PC-9 (cell line): Measurements from ENCODE around the gene LMAN2. TPM values are rescaled to one million over a fixed set of nuclear protein-coding genes. Genes with fewer than 3 reads are reported as not detected.

Experiments used
- BruUV-seq: library from RNA; stranded (reverse); fragments of 400-500 nt; replicated peaks from 2 replicates; lab custom pipeline; 2021; lab: Mats Ljungman, UMichigan
- CTCF ChIA-PET: fragments of 300-600 bp; sonication (Branson Sonifier 250); formaldehyde crosslinking; loops from one replicate; lab custom pipeline; 2022; ENCODE audit warnings: antibody characterized with exemption; lab: Charles Lee
- POLR2A ChIA-PET: fragments of 300-600 bp; sonication (Branson Sonifier 250); formaldehyde crosslinking; loops from one replicate; lab custom pipeline; 2022; ENCODE audit warnings: antibody characterized with exemption; ENCODE audit not compliant: unreplicated experiment; lab: Charles Lee
- DNase-seq, 2 experiments: peaks; one replicate each; pipeline versions ENCODE4 v3.0.0 to v3.0.0-alpha.2; 2015 to 2022; ENCODE audit warnings: mixed read lengths in 1 of 2
- H2AFZ ChIP-seq: fragments of 200-600 bp; sonication (generic); 2 replicates; pipeline ENCODE4 v1.8.1; 2017; ENCODE audit warnings: antibody characterized with exemption
- H3F3A ChIP-seq: fragments of 200-600 bp; sonication (generic); 2 replicates; pipeline ENCODE4 v1.8.1; 2017; ENCODE audit warnings: antibody characterized with exemption, mild to moderate bottlenecking, low read depth; ENCODE audit not compliant: insufficient read depth
- H3K27ac ChIP-seq: fragments of 200-600 bp; sonication (generic); 2 replicates; pipeline ENCODE4 v1.6.1; 2016; ENCODE audit warnings: mixed run types
- H3K27me3 ChIP-seq: fragments of 200-600 bp; sonication (generic); 2 replicates; pipeline ENCODE4 v1.6.1; 2016; ENCODE audit warnings: low read depth, mixed run types; ENCODE audit not compliant: insufficient read depth
- H3K36me3 ChIP-seq: fragments of 200-600 bp; sonication (generic); 2 replicates; pipeline ENCODE4 v1.6.1; 2016; ENCODE audit warnings: low read depth, mixed run types
- H3K4me1 ChIP-seq: fragments of 200-600 bp; sonication (generic); replicated peaks from 2 replicates; pipeline ENCODE4 v1.6.1; 2016; ENCODE audit warnings: mixed run types; ENCODE audit not compliant: insufficient read depth
- H3K4me2 ChIP-seq: fragments of 200-600 bp; sonication (generic); 2 replicates; pipeline ENCODE4 v1.6.1; 2017; ENCODE audit warnings: mixed run types
- H3K4me3 ChIP-seq: fragments of 200-600 bp; sonication (generic); 2 replicates; pipeline ENCODE4 v1.6.1; 2016; ENCODE audit warnings: mixed run types
- H3K79me2 ChIP-seq: fragments of 200-600 bp; sonication (generic); 2 replicates; pipeline ENCODE4 v1.6.1; 2017; ENCODE audit warnings: low read depth, mixed run types
- H3K9me2 ChIP-seq: fragments of 200-600 bp; sonication (generic); 2 replicates; pipeline ENCODE4 v1.8.1; 2017; ENCODE audit warnings: mild to moderate bottlenecking; ENCODE audit not compliant: insufficient read depth
- H3K9me3 ChIP-seq: fragments of 200-600 bp; sonication (generic); 2 replicates; pipeline ENCODE4 v1.8.1; 2016; ENCODE audit warnings: low read depth; ENCODE audit not compliant: insufficient read depth
- H4K20me1 ChIP-seq: fragments of 200-600 bp; sonication (generic); 2 replicates; pipeline ENCODE4 v1.8.1; 2017; ENCODE audit not compliant: insufficient read depth
- CTCF ChIP-seq: fragments of 200-600 bp; sonication (generic); conservative IDR thresholded peaks from 2 replicates; pipeline ENCODE4 v1.6.1; 2017; ENCODE audit warnings: mixed run types, antibody characterized with exemption, mild to moderate bottlenecking, moderate library complexity
- EZH2 ChIP-seq: fragments of 200-600 bp; sonication (generic); IDR thresholded peaks from 2 replicates; pipeline ENCODE4 v1.8.0; 2017; ENCODE audit warnings: antibody characterized with exemption, low read depth
- intact Hi-C: fragments of 100-400 bp; cut with micrococcal nuclease; formaldehyde crosslinking; loops from one replicate; pipeline ENCODE4 v1.10.0; 2022; ENCODE audit not compliant: unreplicated experiment
- total RNA-seq: library from RNA; stranded (reverse); gene quantifications from 2 replicates; pipeline ENCODE4 v1.2.3, GENCODE V29; 2021

LMAN2 gene
- total RNA-seq, 1 experiment from 2014 or later = 153 TPM

GRCh38 chr5:177328545-177329231, 22.8 kb downstream of the LMAN2 start:
- peaks cover 24% of the 10 kb centered on the region for H3F3A ChIP-seq
- no peak for DNase-seq
- CTCF ChIA-PET = interaction anchor here (0.6 to 0.8 kb wide), 2 partner anchors 94 to 223 kb away, joined by 3 to 4 read pairs; no protein-coding TSS in a partner anchor
- peaks cover 8% of the 10 kb centered on the region; the same call in 1 of the 2 replicates for H4K20me1 ChIP-seq
- POLR2A ChIA-PET = interaction anchor here (0.6 to 0.7 kb wide), 3 partner anchors 38 to 166 kb away, joined by 3 to 4 read pairs (median 3); no protein-coding TSS in a partner anchor
- no peak overlapping the region for H2AFZ ChIP-seq
- H3K9me3 ChIP-seq = no peaks in the 10 kb centered on the region
- H3K4me2 ChIP-seq = no peak overlapping the region
- BruUV-seq = no TSS peak
- no peaks in the 10 kb centered on the region for H3K27me3 ChIP-seq
- H3K27ac ChIP-seq = no peak overlapping the region
- H3K9me2 ChIP-seq = no peaks in the 10 kb centered on the region
- TF ChIP-seq EZH2 = no peak
- TF ChIP-seq CTCF = no peak
- intact Hi-C loops = no loop called here
- H3K4me3 ChIP-seq = no peak overlapping the region
- H3K4me1 ChIP-seq = peaks cover 23% of the 10 kb centered on the region
- H3K36me3 ChIP-seq = no peaks in the 10 kb centered on the region
- no peaks in the 10 kb centered on the region for H3K79me2 ChIP-seq

GRCh38 chr5:177327539-177328522, 23.6 kb downstream of the LMAN2 start:
- H3K79me2 ChIP-seq = no peaks in the 10 kb centered on the region
- POLR2A ChIA-PET = interaction anchor here (0.6 to 0.7 kb wide), 3 partner anchors 39 to 876 kb away, joined by 3 to 4 read pairs (median 3); partner anchors contain the start of gene HNRNPAB
- CTCF ChIA-PET = interaction anchor here (0.6 to 0.8 kb wide), 3 partner anchors 10 to 222 kb away, joined by 3 to 5 read pairs (median 3); no protein-coding TSS in a partner anchor
- no peaks in the 10 kb centered on the region for H4K20me1 ChIP-seq
- H3K4me1 ChIP-seq = peaks cover 23% of the 10 kb centered on the region
- H3K9me3 ChIP-seq = no peaks in the 10 kb centered on the region
- intact Hi-C loops = no loop called here
- no peak overlapping the region for H3K27ac ChIP-seq
- no peak for DNase-seq
- no peaks in the 10 kb centered on the region for H3K27me3 ChIP-seq
- no TSS peak for BruUV-seq
- TF ChIP-seq CTCF = no peak
- no peak for TF ChIP-seq EZH2
- no peak overlapping the region for H3K4me2 ChIP-seq
- H3K9me2 ChIP-seq = no peaks in the 10 kb centered on the region
- H2AFZ ChIP-seq = no peak overlapping the region
- no peaks in the 10 kb centered on the region for H3K36me3 ChIP-seq
- H3K4me3 ChIP-seq = no peak overlapping the region
- H3F3A ChIP-seq = peaks cover 29% of the 10 kb centered on the region

- ChIA-PET CTCF (no interaction called here), POLR2A (no interaction called here)
- H3K4me1 ChIP-seq = peaks cover 23% of the 10 kb centered on the region
- H2AFZ ChIP-seq = no peak overlapping the region
- H3K9me2 ChIP-seq = no peaks in the 10 kb centered on the region
- no TSS peak for BruUV-seq
- peak overlapping the region; percentile 42 for H3K27ac ChIP-seq
- H3K4me3 ChIP-seq = no peak overlapping the region
- intact Hi-C loops = no loop called here
- H4K20me1 ChIP-seq = no peaks in the 10 kb centered on the region
- DNase-seq = peak; percentile 30 to 83
- H3F3A ChIP-seq = peaks cover 33% of the 10 kb centered on the region
- TF ChIP-seq EZH2 = no peak
- no peaks in the 10 kb centered on the region for H3K79me2 ChIP-seq
- peak overlapping the region; percentile 68 for H3K4me2 ChIP-seq
- H3K27me3 ChIP-seq = no peaks in the 10 kb centered on the region
- no peaks in the 10 kb centered on the region for H3K9me3 ChIP-seq
- no peaks in the 10 kb centered on the region for H3K36me3 ChIP-seq
Observed at GRCh38 chr5:177325868-177326381, 25.5 kb downstream of the LMAN2 start.
